CD14-positive monocyte (primary cell): ENCODE measurements around the gene NFATC2. TPM values are rescaled to one million over a fixed set of nuclear protein-coding genes. Genes with fewer than 3 reads are reported as not detected.

Source experiments
- DNase-seq, 3 donors: peaks; one replicate each; pipeline ENCODE4 v3.0.0-alpha.2; 2011 to 2022
- H2AFZ ChIP-seq: 2 replicates; pipeline ENCODE4 v1.6.0; 2012; ENCODE audit warnings: mild to moderate bottlenecking, low read depth, low read length, inconsistent platforms; ENCODE audit not compliant: insufficient read depth, poor library complexity, severe bottlenecking
- H3K27ac ChIP-seq, 2 donors: 1 replicate in 1 of 2; 2 replicates in 1 of 2; pipeline ENCODE4 v1.5.1; 2012 to 2013; ENCODE audit warnings: low read length in 2 of 2, control low read depth in 1 of 2, inconsistent platforms in 1 of 2, low read depth in 1 of 2, mild to moderate bottlenecking in 1 of 2
- H3K27me3 ChIP-seq, 2 donors: one replicate each; pipeline versions ENCODE4 v1.6.0 to v1.6.1; 2011 to 2013; ENCODE audit warnings: low read length in 2 of 2; ENCODE audit not compliant: control insufficient read depth in 2 of 2, insufficient read depth in 2 of 2
- H3K36me3 ChIP-seq, 2 donors: replicated peaks in 1 of 2; 1 replicate in 1 of 2; 2 replicates in 1 of 2; pipeline versions ENCODE4 v1.5.1 to v1.6.1; 2012 to 2013; ENCODE audit warnings: low read length in 2 of 2, control low read depth in 1 of 2, inconsistent platforms in 1 of 2, mild to moderate bottlenecking in 1 of 2; ENCODE audit not compliant: insufficient read depth in 2 of 2, control insufficient read depth in 1 of 2
- H3K4me1 ChIP-seq, 2 donors: 1 replicate in 1 of 2; 2 replicates in 1 of 2; pipeline versions ENCODE4 v1.5.1 to v1.6.1; 2012 to 2013; ENCODE audit warnings: low read length in 2 of 2, control low read depth in 1 of 2, inconsistent platforms in 1 of 2, mild to moderate bottlenecking in 1 of 2, moderate library complexity in 1 of 2; ENCODE audit not compliant: insufficient read depth in 2 of 2, control insufficient read depth in 1 of 2
- H3K4me2 ChIP-seq: replicated peaks from 2 replicates; pipeline ENCODE3; 2012; ENCODE audit warnings: low read length, moderate library complexity, mild to moderate bottlenecking; ENCODE audit not compliant: poor library complexity, severe bottlenecking; ENCODE audit errors: extremely low read depth
- H3K4me3 ChIP-seq, 3 experiments: fragments of 200-600 bp in 1 of 3; sonication (generic) in 1 of 3; replicated peaks in 1 of 3; 1 replicate in 2 of 3; 2 replicates in 1 of 3; pipeline ENCODE4 v1.5.1; 2011 to 2013; ENCODE audit warnings: low read length in 3 of 3, mild to moderate bottlenecking in 3 of 3, control low read depth in 2 of 3, low read depth in 2 of 3, inconsistent platforms in 1 of 3, moderate library complexity in 1 of 3
- H3K79me2 ChIP-seq: 2 replicates; pipeline ENCODE4 v1.6.0; 2012; ENCODE audit warnings: mild to moderate bottlenecking, control low read depth, inconsistent platforms, low read length, moderate library complexity; ENCODE audit not compliant: insufficient read depth
- H3K9ac ChIP-seq: 2 replicates; pipeline ENCODE4 v1.6.0; 2017; ENCODE audit warnings: low read length, mild to moderate bottlenecking; ENCODE audit not compliant: insufficient read depth, poor library complexity, severe bottlenecking
- H3K9me3 ChIP-seq, 2 donors: replicated peaks in 1 of 2; 1 replicate in 1 of 2; 2 replicates in 1 of 2; pipeline versions ENCODE4 v1.5.1 to v1.6.1; 2012 to 2013; ENCODE audit warnings: low read length in 2 of 2, control low read depth in 1 of 2; ENCODE audit not compliant: control insufficient read depth in 1 of 2, insufficient read depth in 1 of 2
- H4K20me1 ChIP-seq: 2 replicates; pipeline ENCODE4 v1.6.0; 2012; ENCODE audit warnings: mild to moderate bottlenecking, low read length, control low read depth, moderate library complexity; ENCODE audit not compliant: insufficient read depth
- H3K27ac Mint-ChIP-seq, 7 donors: one replicate each; pipeline ENCODE4 v1.8.0; 2020; ENCODE audit warnings: mild to moderate bottlenecking in 7 of 7, mixed read lengths in 7 of 7, moderate library complexity in 6 of 7, inconsistent platforms in 2 of 7
- H3K27me3 Mint-ChIP-seq, 3 donors: one replicate each; pipeline ENCODE4 v1.8.0; 2021 to 2022; ENCODE audit warnings: low read depth in 3 of 3, mild to moderate bottlenecking in 3 of 3, mixed read lengths in 3 of 3, moderate library complexity in 3 of 3, inconsistent platforms in 1 of 3
- H3K36me3 Mint-ChIP-seq, 2 donors: one replicate each; pipeline ENCODE4 v1.8.0; 2020; ENCODE audit warnings: mixed read lengths in 2 of 2, inconsistent platforms in 1 of 2, mild to moderate bottlenecking in 1 of 2
- H3K4me1 Mint-ChIP-seq: one replicate; pipeline ENCODE4 v1.8.0; 2020; ENCODE audit warnings: mild to moderate bottlenecking, mixed read lengths
- H3K4me3 Mint-ChIP-seq, 2 donors: one replicate each; pipeline ENCODE4 v1.8.0; 2020; ENCODE audit warnings: mild to moderate bottlenecking in 2 of 2, mixed read lengths in 2 of 2, moderate library complexity in 1 of 2
- H3K9me3 Mint-ChIP-seq, 7 donors: one replicate each; pipeline ENCODE4 v1.8.0; 2020 to 2022; ENCODE audit warnings: mixed read lengths in 7 of 7, mild to moderate bottlenecking in 6 of 7, moderate library complexity in 6 of 7, inconsistent platforms in 2 of 7
- WGBS: methylation state at CpG from one replicate; pipeline ENCODE4 v1.1.5; 2013; ENCODE audit warnings: missing lambda C conversion rate; ENCODE audit not compliant: insufficient coverage; 5-methylcytosine and 5-hydroxymethylcytosine counted together
- intact Hi-C, 2 donors: fragments of 100-400 bp; cut with micrococcal nuclease; formaldehyde crosslinking; loops; one replicate each; pipeline versions ENCODE4 v1.15.0 to v1.15.1; 2023
- polyA plus RNA-seq, 3 donors: library from polyadenylated mRNA; depleted of rRNA in 1 of 3; unstranded in 2 of 3; stranded (reverse) in 1 of 3; fragments of 300-500 nt in 2 of 3; fragments of >200 nt in 1 of 3; fragmentation: Illumina TruSeq in 2 of 3; gene quantifications; 1 replicate in 2 of 3; 2 replicates in 1 of 3; pipeline ENCODE4 v1.2.3, GENCODE V29; 2012 to 2021
- TF ChIP-seq, protein P1 (sequence below): fragments of 200-600 bp; IDR thresholded peaks from one replicate; pipeline ENCODE4 v1.8.0; 2022; ENCODE audit warnings: antibody characterized with exemption, mild to moderate bottlenecking

The NFATC2 gene
- polyA plus RNA-seq, 3 donors: 0.03 to 0.18 (median 0.11) TPM

DNA sequence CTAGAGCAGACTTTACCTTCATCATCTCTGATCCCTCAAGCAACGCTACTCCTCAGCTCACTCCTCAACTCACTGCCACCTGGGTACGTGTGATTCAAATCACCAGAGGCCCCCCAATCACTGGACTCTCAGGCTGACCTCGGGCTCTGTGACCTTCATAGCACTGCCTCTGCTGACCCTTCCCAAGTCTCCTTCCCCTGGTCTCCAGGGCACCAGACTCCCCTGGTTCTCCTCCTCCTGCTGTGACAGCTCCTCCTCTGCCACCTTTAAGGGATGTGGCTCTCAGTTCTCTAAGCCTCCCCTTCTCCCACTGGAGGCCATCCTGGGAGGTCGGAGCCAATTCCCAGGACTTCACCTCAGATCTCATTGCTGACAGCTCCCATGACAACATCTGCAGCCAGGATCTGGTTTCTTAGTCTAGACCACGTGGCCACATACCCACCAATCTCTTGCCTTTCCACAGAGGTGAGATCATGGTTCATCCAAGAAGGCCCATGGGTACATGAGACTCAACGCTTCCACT, 90.4 kb downstream of the NFATC2 start:
- DNase-seq: no peak
- Histone ChIP-seq H3K9ac (no peak overlapping the region), H3K79me2 (no peaks in the 10 kb centered on the region), H3K27ac (no peak overlapping the region), H2AFZ (no peak overlapping the region), H3K27me3 (no peaks in the 10 kb centered on the region), H4K20me1 (no peaks in the 10 kb centered on the region), H3K9me3 (no peaks in the 10 kb centered on the region), H3K4me2 (no peak overlapping the region), H3K4me3 (no peak overlapping the region), H3K4me1 (peaks cover 4 to 8% of the 10 kb centered on the region in 2 donors), H3K36me3 (no peaks in the 10 kb centered on the region)
- Mint-ChIP-seq H3K4me1 (peaks cover 6% of the 10 kb centered on the region), H3K27ac (no peak overlapping the region), H3K9me3 (peaks cover 0 to 2% (median 0%) of the 10 kb centered on the region in 7 donors), H3K36me3 (no peaks in the 10 kb centered on the region), H3K27me3 (peaks cover 4 to 6% (median 5%) of the 10 kb centered on the region in 3 donors), H3K4me3 (no peak overlapping the region)
- TF ChIP-seq, protein P1, sequence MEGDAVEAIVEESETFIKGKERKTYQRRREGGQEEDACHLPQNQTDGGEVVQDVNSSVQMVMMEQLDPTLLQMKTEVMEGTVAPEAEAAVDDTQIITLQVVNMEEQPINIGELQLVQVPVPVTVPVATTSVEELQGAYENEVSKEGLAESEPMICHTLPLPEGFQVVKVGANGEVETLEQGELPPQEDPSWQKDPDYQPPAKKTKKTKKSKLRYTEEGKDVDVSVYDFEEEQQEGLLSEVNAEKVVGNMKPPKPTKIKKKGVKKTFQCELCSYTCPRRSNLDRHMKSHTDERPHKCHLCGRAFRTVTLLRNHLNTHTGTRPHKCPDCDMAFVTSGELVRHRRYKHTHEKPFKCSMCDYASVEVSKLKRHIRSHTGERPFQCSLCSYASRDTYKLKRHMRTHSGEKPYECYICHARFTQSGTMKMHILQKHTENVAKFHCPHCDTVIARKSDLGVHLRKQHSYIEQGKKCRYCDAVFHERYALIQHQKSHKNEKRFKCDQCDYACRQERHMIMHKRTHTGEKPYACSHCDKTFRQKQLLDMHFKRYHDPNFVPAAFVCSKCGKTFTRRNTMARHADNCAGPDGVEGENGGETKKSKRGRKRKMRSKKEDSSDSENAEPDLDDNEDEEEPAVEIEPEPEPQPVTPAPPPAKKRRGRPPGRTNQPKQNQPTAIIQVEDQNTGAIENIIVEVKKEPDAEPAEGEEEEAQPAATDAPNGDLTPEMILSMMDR: no peak
- intact Hi-C loops: no loop called here
- 90% methylated on average over 6 of the region's 6 CpGs for WGBS

DNA sequence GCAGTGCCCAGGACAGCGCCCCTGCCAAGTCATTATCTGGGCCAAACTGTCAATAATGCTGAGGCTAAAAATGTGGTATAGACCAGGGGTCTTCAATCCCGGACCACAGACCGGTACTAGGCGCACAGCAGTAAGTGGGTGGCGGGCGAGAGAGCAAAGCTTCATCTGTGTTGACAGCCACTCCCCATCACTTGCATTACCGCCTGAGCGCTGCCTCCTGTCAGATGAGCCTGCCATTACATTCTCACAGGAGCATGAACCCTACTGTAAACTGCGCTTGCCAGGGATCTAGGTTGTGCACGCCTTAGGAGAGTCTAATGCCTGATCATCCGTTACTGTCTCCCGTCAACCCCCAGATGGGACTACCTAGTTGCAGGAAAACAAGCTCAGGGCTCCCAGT, 91.0 kb downstream of the NFATC2 start:
- Histone ChIP-seq H3K27me3 (no peaks in the 10 kb centered on the region), H3K9ac (no peak overlapping the region), H3K27ac (no peak overlapping the region), H3K36me3 (no peaks in the 10 kb centered on the region), H3K9me3 (no peaks in the 10 kb centered on the region), H4K20me1 (no peaks in the 10 kb centered on the region), H3K4me1 (peaks cover 3 to 4% of the 10 kb centered on the region in 2 donors), H3K4me2 (no peak overlapping the region), H3K79me2 (no peaks in the 10 kb centered on the region), H3K4me3 (no peak overlapping the region), H2AFZ (no peak overlapping the region)
- no peak overlapping the region for H3K4me3 Mint-ChIP-seq
- peaks cover 0 to 2% (median 0%) of the 10 kb centered on the region in 7 donors for H3K9me3 Mint-ChIP-seq
- intact Hi-C loops: no loop called here
- peak overlapping the region in 1 of 7 donors; percentile 13 for H3K27ac Mint-ChIP-seq
- peaks cover 3% of the 10 kb centered on the region for H3K4me1 Mint-ChIP-seq
- no peak for DNase-seq
- TF ChIP-seq, protein P1: no peak
- 97% methylated on average over 9 of the region's 12 CpGs for WGBS
- H3K27me3 Mint-ChIP-seq: peaks cover 0 to 6% (median 4%) of the 10 kb centered on the region in 3 donors
- H3K36me3 Mint-ChIP-seq: no peaks in the 10 kb centered on the region
